Naive B cell (primary cell): ENCODE measurements around the gene SRD5A1. TPM values are rescaled to one million over a fixed set of nuclear protein-coding genes. Genes with fewer than 3 reads are reported as not detected.

Source experiments
- ATAC-seq, 2 donors: fragments of 150-1000 bp; cut with Tn5 transposase; 2 replicates each; pipeline ENCODE4 v1.10.0; 2021; ENCODE audit warnings: low read depth in 2 of 2, mild to moderate bottlenecking in 2 of 2, moderate library complexity in 2 of 2
- DNase-seq: peaks from one replicate; pipeline ENCODE4 v3.0.0; 2022
- H3K27ac Mint-ChIP-seq, 6 donors: one replicate each; pipeline ENCODE4 v1.8.0; 2020 to 2022; ENCODE audit warnings: mild to moderate bottlenecking in 6 of 6, mixed read lengths in 6 of 6, moderate library complexity in 5 of 6, inconsistent platforms in 2 of 6
- H3K27me3 Mint-ChIP-seq, 3 donors: one replicate each; pipeline ENCODE4 v1.8.0; 2021 to 2022; ENCODE audit warnings: mixed read lengths in 3 of 3, mild to moderate bottlenecking in 1 of 3
- H3K36me3 Mint-ChIP-seq, 2 donors: one replicate each; pipeline ENCODE4 v1.8.0; 2020 to 2022; ENCODE audit warnings: mixed read lengths in 2 of 2, inconsistent platforms in 1 of 2, mild to moderate bottlenecking in 1 of 2
- H3K4me1 Mint-ChIP-seq, 3 donors: one replicate each; pipeline ENCODE4 v1.8.0; 2020 to 2022; ENCODE audit warnings: mixed read lengths in 3 of 3, inconsistent platforms in 1 of 3, mild to moderate bottlenecking in 1 of 3, moderate library complexity in 1 of 3
- H3K4me3 Mint-ChIP-seq, 8 donors: one replicate each; pipeline ENCODE4 v1.8.0; 2020 to 2022; ENCODE audit warnings: mild to moderate bottlenecking in 8 of 8, mixed read lengths in 8 of 8, moderate library complexity in 8 of 8, inconsistent platforms in 2 of 8
- H3K9me3 Mint-ChIP-seq, 7 donors: one replicate each; pipeline ENCODE4 v1.8.0; 2020 to 2022; ENCODE audit warnings: mixed read lengths in 7 of 7, mild to moderate bottlenecking in 5 of 7, inconsistent platforms in 2 of 7, moderate library complexity in 1 of 7
- polyA plus RNA-seq, 6 donors: library from polyadenylated mRNA; unstranded; fragments of 300-500 nt; fragmentation: Illumina TruSeq; gene quantifications; one replicate each; pipeline ENCODE4 v1.2.3, GENCODE V29; 2021; ENCODE audit warnings: low read depth in 6 of 6

The SRD5A1 gene
- polyA plus RNA-seq, 6 donors from 2014 or later = 8.6 to 43.7 (median 13.3) TPM

DNA sequence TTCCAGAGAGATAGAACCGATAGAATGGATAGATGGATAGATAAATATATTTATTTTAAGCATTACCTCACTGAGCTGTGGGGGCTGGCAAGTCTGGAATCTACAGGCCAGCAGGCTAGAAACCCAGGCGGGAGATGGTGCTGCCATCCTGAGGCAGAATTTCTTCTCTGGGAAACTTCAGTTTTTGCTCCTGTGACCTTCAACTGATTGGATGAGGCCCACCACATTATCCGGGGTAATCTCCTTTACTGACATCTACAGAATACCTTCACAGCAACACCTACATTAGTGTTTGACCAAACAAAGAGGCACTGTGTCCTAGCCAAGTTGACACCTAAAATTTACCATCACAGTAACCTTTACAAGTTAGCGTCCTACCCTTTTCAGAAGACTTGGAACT, 50.8 kb downstream of the SRD5A1 start:
- Mint-ChIP-seq H3K4me3 (no peak overlapping the region), H3K27ac (no peak overlapping the region), H3K9me3 (peaks cover 0 to 6% (median 1%) of the 10 kb centered on the region in 7 donors), H3K27me3 (peaks cover 34 to 59% (median 58%) of the 10 kb centered on the region in 3 donors), H3K36me3 (peaks cover 0 to 9% of the 10 kb centered on the region in 2 donors), H3K4me1 (peaks cover 0 to 9% (median 8%) of the 10 kb centered on the region in 3 donors)
- DNase-seq (no peak), ATAC-seq (no peak)

GRCh38 chr5:6686501-6686900, 53.3 kb downstream of the SRD5A1 start:
- Mint-ChIP-seq H3K9me3 (peaks cover 0 to 4% (median 0%) of the 10 kb centered on the region in 7 donors), H3K4me1 (peaks cover 0 to 8% (median 8%) of the 10 kb centered on the region in 3 donors), H3K27ac (no peak overlapping the region), H3K4me3 (no peak overlapping the region), H3K36me3 (peaks cover 0 to 6% of the 10 kb centered on the region in 2 donors), H3K27me3 (peaks cover 46 to 67% (median 58%) of the 10 kb centered on the region in 3 donors)
- no peak for ATAC-seq
- no peak for DNase-seq

GRCh38 chr5:6686915-6687409, 53.7 kb downstream of the SRD5A1 start:
- H3K4me3 Mint-ChIP-seq = peak overlapping the region in 1 of 8 donors; percentile 37
- peaks cover 0 to 8% (median 4%) of the 10 kb centered on the region in 3 donors for H3K4me1 Mint-ChIP-seq
- H3K27ac Mint-ChIP-seq = no peak overlapping the region
- peaks cover 0 to 1% of the 10 kb centered on the region in 2 donors for H3K36me3 Mint-ChIP-seq
- ATAC-seq (peak; percentile 49 to 53), DNase-seq (no peak)
- H3K27me3 Mint-ChIP-seq = peaks cover 46 to 63% (median 55%) of the 10 kb centered on the region in 3 donors
- H3K9me3 Mint-ChIP-seq = no peaks in the 10 kb centered on the region

GRCh38 chr5:6687505-6687904, 54.3 kb downstream of the SRD5A1 start:
- H3K27me3 Mint-ChIP-seq = peaks cover 46 to 57% (median 54%) of the 10 kb centered on the region in 3 donors

DNA sequence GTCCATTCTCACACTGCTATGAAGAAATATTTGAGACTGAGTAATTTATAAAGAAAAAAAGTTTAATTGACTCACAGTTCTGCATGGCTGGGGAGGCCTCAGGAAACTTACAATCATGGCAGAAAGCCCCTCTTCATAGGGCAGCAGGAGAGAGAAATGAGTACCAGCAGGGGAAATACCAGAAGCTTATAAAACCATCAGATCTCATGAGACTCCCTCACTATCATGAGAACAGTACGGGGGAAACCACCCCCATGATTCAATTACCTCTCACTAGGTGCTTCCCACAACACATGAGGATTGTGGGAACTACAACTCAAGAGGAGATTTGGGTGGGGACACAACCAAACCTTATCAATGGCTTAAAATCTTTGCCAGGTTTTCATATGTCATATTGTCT, 59.7 kb downstream of the SRD5A1 start:
- ATAC-seq (peak; percentile 52 to 56), DNase-seq (no peak)
- Mint-ChIP-seq H3K27me3 (peaks cover 22 to 34% (median 34%) of the 10 kb centered on the region in 3 donors), H3K4me3 (peak overlapping the region in 1 of 8 donors; percentile 2), H3K36me3 (no peaks in the 10 kb centered on the region), H3K9me3 (peaks cover 0 to 19% (median 8%) of the 10 kb centered on the region in 7 donors), H3K4me1 (no peaks in the 10 kb centered on the region), H3K27ac (peak overlapping the region in 1 of 6 donors; percentile 11)

More at GRCh38 chr5:6687505-6687904, 54.3 kb downstream of the SRD5A1 start:
- Mint-ChIP-seq H3K9me3 (no peaks in the 10 kb centered on the region), H3K27ac (no peak overlapping the region), H3K36me3 (no peaks in the 10 kb centered on the region), H3K4me3 (peak overlapping the region in 1 of 8 donors; percentile 28), H3K4me1 (peaks cover 0 to 8% (median 4%) of the 10 kb centered on the region in 3 donors)
- DNase-seq (no peak), ATAC-seq (no peak)

GRCh38 chr5:6698696-6699095, 65.5 kb downstream of the SRD5A1 start:
- Mint-ChIP-seq H3K4me3 (no peak overlapping the region), H3K27me3 (peaks cover 22 to 49% (median 41%) of the 10 kb centered on the region in 3 donors), H3K4me1 (no peaks in the 10 kb centered on the region), H3K36me3 (no peaks in the 10 kb centered on the region), H3K27ac (no peak overlapping the region), H3K9me3 (peaks cover 0 to 17% (median 7%) of the 10 kb centered on the region in 7 donors)
- ATAC-seq = no peak
- no peak for DNase-seq

DNA sequence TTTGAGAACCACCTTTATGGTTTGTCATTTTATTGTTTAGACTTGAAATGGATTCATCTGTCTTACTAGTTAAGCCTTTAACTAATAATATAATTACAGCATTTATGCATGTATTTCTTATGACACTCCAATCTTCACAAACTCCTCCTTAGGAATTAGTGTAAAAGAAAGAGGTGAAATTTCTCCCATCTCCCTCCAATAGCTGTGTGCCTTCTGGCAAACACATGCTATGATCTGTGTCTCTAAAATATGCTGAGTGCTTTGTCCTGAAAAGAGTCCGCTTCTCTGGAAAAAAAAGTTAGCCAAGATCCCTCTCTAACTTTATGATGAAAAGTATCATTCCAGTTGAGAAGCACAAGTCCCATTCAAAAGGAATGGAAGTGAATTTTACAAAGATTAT, 66.1 kb downstream of the SRD5A1 start:
- Mint-ChIP-seq H3K9me3 (peaks cover 0 to 10% (median 4%) of the 10 kb centered on the region in 7 donors), H3K36me3 (no peaks in the 10 kb centered on the region), H3K4me1 (no peaks in the 10 kb centered on the region), H3K4me3 (no peak overlapping the region), H3K27me3 (peaks cover 22 to 49% (median 41%) of the 10 kb centered on the region in 3 donors), H3K27ac (no peak overlapping the region)
- ATAC-seq (no peak), DNase-seq (no peak)

DNA sequence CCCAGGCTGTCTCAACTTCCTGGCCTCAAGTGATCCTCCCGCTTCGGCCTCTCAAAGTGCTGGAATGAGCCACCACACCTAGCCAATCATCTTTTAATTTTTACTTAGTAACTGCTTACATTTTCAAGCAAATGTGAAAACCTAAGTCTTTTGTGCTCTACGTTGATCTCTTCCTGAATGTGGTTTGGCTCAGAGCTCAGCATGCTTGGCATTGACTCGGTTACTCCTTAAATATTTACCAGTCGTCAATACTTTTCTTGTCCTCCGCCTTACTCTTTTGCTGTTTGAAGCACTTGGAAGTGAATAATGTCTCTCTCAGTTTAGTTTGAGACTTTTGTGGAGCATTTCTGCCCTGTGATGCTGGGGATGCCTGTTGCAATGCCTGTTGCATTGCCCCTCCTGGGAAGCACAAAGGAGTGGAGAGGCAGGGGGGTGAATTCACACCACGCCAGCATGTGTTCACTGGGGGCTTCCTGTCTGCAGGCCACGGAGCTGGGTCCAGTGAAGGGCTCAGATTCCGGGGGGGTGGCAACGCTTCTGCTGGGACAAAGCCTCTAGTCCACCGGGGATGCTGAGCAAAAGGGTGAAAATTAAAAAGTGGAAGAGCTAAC, 66.9 kb downstream of the SRD5A1 start:
- Mint-ChIP-seq H3K27me3 (peaks cover 22 to 49% (median 41%) of the 10 kb centered on the region in 3 donors), H3K9me3 (peaks cover 0 to 5% (median 2%) of the 10 kb centered on the region in 7 donors)

DNA sequence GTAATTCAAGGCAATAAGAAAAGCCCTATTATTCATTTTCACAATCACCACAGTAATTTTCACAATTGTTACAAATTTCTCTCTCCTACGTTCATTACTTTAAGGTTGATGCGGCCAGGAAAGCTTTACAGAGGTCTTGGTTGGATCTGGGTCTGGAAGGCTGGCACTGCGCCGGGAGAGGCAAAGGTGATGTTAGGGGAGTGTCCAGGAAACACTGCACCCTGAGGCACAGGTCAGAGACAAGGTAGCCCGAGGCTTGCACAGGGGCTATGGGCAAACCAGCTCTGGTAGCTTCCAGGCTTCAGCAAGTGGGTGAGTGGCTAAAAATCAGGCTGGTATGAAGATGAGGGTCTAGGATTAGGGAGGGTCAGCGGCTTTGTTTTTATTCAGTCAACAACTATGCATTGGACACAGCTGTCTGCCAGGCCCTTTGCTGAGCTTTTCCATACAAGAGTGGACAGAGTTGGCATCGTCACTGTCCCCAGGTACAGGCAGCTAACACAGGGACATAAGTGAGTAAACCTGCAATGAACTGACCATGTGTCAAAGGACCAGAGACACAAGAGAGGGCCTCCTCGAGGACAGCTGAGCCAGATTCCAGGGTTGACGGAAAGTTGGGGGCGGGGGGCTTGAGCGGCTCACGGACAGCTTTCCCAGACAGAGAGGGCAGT, 67.6 kb downstream of the SRD5A1 start:
- no peak overlapping the region for H3K4me3 Mint-ChIP-seq
- no peak overlapping the region for H3K27ac Mint-ChIP-seq
- H3K9me3 Mint-ChIP-seq = peaks cover 0 to 3% (median 0%) of the 10 kb centered on the region in 7 donors
- no peaks in the 10 kb centered on the region for H3K36me3 Mint-ChIP-seq
- no peaks in the 10 kb centered on the region for H3K4me1 Mint-ChIP-seq
- DNase-seq (no peak), ATAC-seq (no peak)
- peaks cover 22 to 49% (median 41%) of the 10 kb centered on the region in 3 donors for H3K27me3 Mint-ChIP-seq

More for the DNA sequence above, 66.9 kb downstream of the SRD5A1 start:
- no peaks in the 10 kb centered on the region for H3K36me3 Mint-ChIP-seq
- no peak for ATAC-seq
- no peak for DNase-seq
- H3K4me3 Mint-ChIP-seq = no peak overlapping the region
- no peak overlapping the region for H3K27ac Mint-ChIP-seq
- H3K4me1 Mint-ChIP-seq = no peaks in the 10 kb centered on the region

GRCh38 chr5:6701491-6701890, 68.3 kb downstream of the SRD5A1 start:
- peaks cover 0 to 2% (median 0%) of the 10 kb centered on the region in 7 donors for H3K9me3 Mint-ChIP-seq
- no peaks in the 10 kb centered on the region for H3K36me3 Mint-ChIP-seq
- H3K4me1 Mint-ChIP-seq = no peaks in the 10 kb centered on the region
- DNase-seq (no peak), ATAC-seq (no peak)
- peaks cover 19 to 46% (median 38%) of the 10 kb centered on the region in 3 donors for H3K27me3 Mint-ChIP-seq
- H3K27ac Mint-ChIP-seq = peak overlapping the region in 1 of 6 donors; percentile 53
- no peak overlapping the region for H3K4me3 Mint-ChIP-seq

DNA sequence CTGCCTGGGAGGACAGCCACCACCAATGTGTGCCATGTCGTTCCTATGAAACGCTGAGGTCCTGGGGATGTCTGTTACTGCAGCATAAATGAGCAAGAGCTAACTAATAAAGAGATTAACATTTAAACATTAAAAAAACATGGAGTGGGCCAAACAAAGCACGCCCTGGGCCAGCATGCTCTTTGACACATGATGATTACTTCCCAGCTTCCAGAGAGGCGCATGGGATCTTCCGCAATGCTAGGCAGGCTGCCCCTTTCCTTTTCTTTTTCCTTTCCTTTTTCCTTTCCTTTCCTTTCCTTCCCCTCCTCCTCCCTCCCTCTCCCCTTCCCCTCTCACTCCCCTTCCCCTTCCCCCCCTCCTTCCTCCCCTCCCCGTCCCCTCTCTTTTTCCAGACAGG, 69.4 kb downstream of the SRD5A1 start:
- H3K4me3 Mint-ChIP-seq = no peak overlapping the region
- H3K4me1 Mint-ChIP-seq = no peaks in the 10 kb centered on the region
- H3K27ac Mint-ChIP-seq = no peak overlapping the region
- ATAC-seq (no peak), DNase-seq (no peak)
- H3K36me3 Mint-ChIP-seq = no peaks in the 10 kb centered on the region
- peaks cover 16 to 34% (median 27%) of the 10 kb centered on the region in 3 donors for H3K27me3 Mint-ChIP-seq
- H3K9me3 Mint-ChIP-seq = no peaks in the 10 kb centered on the region

GRCh38 chr5:6703806-6704205, 70.6 kb downstream of the SRD5A1 start:
- no peaks in the 10 kb centered on the region for H3K9me3 Mint-ChIP-seq
- no peak overlapping the region for H3K4me3 Mint-ChIP-seq
- DNase-seq = no peak
- peaks cover 16 to 31% (median 27%) of the 10 kb centered on the region in 3 donors for H3K27me3 Mint-ChIP-seq
- H3K36me3 Mint-ChIP-seq = no peaks in the 10 kb centered on the region
- H3K4me1 Mint-ChIP-seq = no peaks in the 10 kb centered on the region
- no peak overlapping the region for H3K27ac Mint-ChIP-seq
- ATAC-seq = no peak

- ATAC-seq (no peak), DNase-seq (no peak)
- no peaks in the 10 kb centered on the region for H3K4me1 Mint-ChIP-seq
- peaks cover 14 to 25% (median 21%) of the 10 kb centered on the region in 3 donors for H3K27me3 Mint-ChIP-seq
- no peak overlapping the region for H3K27ac Mint-ChIP-seq
- no peaks in the 10 kb centered on the region for H3K36me3 Mint-ChIP-seq
- no peaks in the 10 kb centered on the region for H3K9me3 Mint-ChIP-seq
- no peak overlapping the region for H3K4me3 Mint-ChIP-seq
Observed at GRCh38 chr5:6704361-6704851, 71.2 kb downstream of the SRD5A1 start.
